Osteocyte (in vitro differentiated cells): ENCODE results near the gene RPL14. TPM values are rescaled to one million over a fixed set of nuclear protein-coding genes. Genes with fewer than 3 reads are reported as not detected.

Experiments
- DNase-seq: peaks from one replicate; pipeline ENCODE4 v3.0.0; 2021; ENCODE audit warnings: mixed read lengths; ENCODE audit not compliant: unreplicated experiment; ENCODE audit errors: extremely low spot score
- H3K27ac Mint-ChIP-seq: one replicate; pipeline ENCODE4 v1.8.0; 2021; ENCODE audit warnings: mild to moderate bottlenecking, mixed read lengths; ENCODE audit not compliant: unreplicated experiment
- H3K27me3 Mint-ChIP-seq: one replicate; pipeline ENCODE4 v1.8.0; 2021; ENCODE audit warnings: mixed read lengths; ENCODE audit not compliant: unreplicated experiment
- H3K36me3 Mint-ChIP-seq: one replicate; pipeline ENCODE4 v1.8.0; 2021; ENCODE audit warnings: mixed read lengths; ENCODE audit not compliant: unreplicated experiment
- H3K4me1 Mint-ChIP-seq: one replicate; pipeline ENCODE4 v1.8.0; 2021; ENCODE audit warnings: mixed read lengths; ENCODE audit not compliant: unreplicated experiment
- H3K4me3 Mint-ChIP-seq: one replicate; pipeline ENCODE4 v1.8.0; 2021; ENCODE audit warnings: mild to moderate bottlenecking, moderate library complexity, mixed read lengths; ENCODE audit not compliant: unreplicated experiment
- H3K9me3 Mint-ChIP-seq: one replicate; pipeline ENCODE4 v1.8.0; 2021; ENCODE audit warnings: mixed read lengths; ENCODE audit not compliant: unreplicated experiment
- total RNA-seq: library from RNA; stranded (reverse); gene quantifications from 2 replicates; pipeline ENCODE4 v1.2.1, GENCODE V29; 2021
- TF ChIP-seq, protein P1 (sequence below): fragments of 200-600 bp; sonication (generic); IDR thresholded peaks from 2 replicates; pipeline ENCODE4 v1.5.0; 2021; ENCODE audit warnings: antibody characterized with exemption, mild to moderate bottlenecking, moderate library complexity

The RPL14 gene
- total RNA-seq, 1 donor from 2014 or later, result 1,629 TPM

DNA sequence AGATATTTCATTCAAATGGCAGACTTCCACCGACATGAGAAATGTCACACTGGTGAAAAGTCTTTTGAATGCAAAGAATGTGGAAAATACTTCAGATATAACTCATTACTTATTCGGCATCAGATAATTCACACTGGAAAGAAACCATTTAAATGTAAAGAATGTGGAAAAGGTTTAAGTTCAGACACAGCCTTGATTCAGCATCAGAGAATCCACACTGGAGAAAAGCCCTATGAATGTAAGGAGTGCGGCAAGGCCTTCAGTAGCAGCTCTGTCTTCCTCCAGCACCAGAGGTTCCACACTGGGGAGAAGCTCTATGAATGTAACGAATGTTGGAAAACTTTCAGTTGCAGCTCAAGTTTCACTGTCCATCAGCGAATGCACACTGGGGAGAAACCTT is 59.1 kb downstream of the RPL14 start:
- Mint-ChIP-seq H3K36me3 (peaks cover 13% of the 10 kb centered on the region), H3K9me3 (no peaks in the 10 kb centered on the region), H3K4me1 (peaks cover 2% of the 10 kb centered on the region), H3K27me3 (no peaks in the 10 kb centered on the region), H3K4me3 (no peak overlapping the region), H3K27ac (peak overlapping the region; percentile 8)
- TF ChIP-seq, protein P1, sequence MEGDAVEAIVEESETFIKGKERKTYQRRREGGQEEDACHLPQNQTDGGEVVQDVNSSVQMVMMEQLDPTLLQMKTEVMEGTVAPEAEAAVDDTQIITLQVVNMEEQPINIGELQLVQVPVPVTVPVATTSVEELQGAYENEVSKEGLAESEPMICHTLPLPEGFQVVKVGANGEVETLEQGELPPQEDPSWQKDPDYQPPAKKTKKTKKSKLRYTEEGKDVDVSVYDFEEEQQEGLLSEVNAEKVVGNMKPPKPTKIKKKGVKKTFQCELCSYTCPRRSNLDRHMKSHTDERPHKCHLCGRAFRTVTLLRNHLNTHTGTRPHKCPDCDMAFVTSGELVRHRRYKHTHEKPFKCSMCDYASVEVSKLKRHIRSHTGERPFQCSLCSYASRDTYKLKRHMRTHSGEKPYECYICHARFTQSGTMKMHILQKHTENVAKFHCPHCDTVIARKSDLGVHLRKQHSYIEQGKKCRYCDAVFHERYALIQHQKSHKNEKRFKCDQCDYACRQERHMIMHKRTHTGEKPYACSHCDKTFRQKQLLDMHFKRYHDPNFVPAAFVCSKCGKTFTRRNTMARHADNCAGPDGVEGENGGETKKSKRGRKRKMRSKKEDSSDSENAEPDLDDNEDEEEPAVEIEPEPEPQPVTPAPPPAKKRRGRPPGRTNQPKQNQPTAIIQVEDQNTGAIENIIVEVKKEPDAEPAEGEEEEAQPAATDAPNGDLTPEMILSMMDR, result no peak
- no peak for DNase-seq

DNA sequence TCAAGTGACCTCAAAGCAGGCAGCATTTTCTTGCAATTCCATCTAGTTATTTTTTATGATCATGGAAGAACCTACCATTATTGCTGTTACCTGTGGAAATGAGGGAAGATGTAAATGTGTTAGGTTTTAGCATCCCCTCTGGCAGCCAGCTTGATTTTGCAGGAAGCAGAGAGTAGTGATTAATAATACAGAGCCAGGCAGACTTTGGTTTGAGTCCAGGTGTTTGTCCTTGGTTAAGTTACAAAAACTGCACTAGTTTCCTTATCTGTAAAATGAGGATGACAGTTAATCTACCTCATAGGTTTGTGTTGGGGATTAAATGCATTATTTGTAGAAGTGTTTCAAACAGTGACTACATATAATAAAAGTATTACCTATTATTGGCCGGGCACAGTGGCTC is 60.9 kb downstream of the RPL14 start:
- Mint-ChIP-seq H3K4me1 (peaks cover 2% of the 10 kb centered on the region), H3K4me3 (no peak overlapping the region), H3K36me3 (peaks cover 13% of the 10 kb centered on the region), H3K27ac (no peak overlapping the region), H3K9me3 (no peaks in the 10 kb centered on the region), H3K27me3 (no peaks in the 10 kb centered on the region)
- no peak for DNase-seq
- TF ChIP-seq, protein P1, result no peak

Other genes with a start within 250 kb of the RPL14 start
- 62.3 and 72.8 TPM in 2 replicates for gene EIF1B, start 147.6 kb upstream of the RPL14 start, total RNA-seq
- not detected in 2 replicates for gene ENTPD3, start 70.2 kb upstream of the RPL14 start, total RNA-seq
- gene ZNF619, start 19.8 kb downstream of the RPL14 start, total RNA-seq, result 6.7 and 8.4 TPM in 2 replicates
- 3.7 and 4.8 TPM in 2 replicates for gene ZNF620, start 48.7 kb downstream of the RPL14 start, total RNA-seq
- 27.9 and 30.8 TPM in 2 replicates for gene ZNF621, start 67.6 kb downstream of the RPL14 start, total RNA-seq